Tibial nerve (tissue), 4 donors: ENCODE measurements around the gene ABCB9.

Experiments
- EP300 ChIP-seq, 2 donors: sonication (generic); formaldehyde crosslinking; IDR thresholded peaks; one replicate each; pipeline ENCODE4 v1.6.1; 2017; ENCODE audit warnings: antibody characterized with exemption in 2 of 2, mild to moderate bottlenecking in 1 of 2
- TF ChIP-seq, protein P1 (sequence below), 5 experiments: fragments of 200-600 bp in 3 of 5; fragments of 450-650 bp in 2 of 5; sonication (generic) in 3 of 5; IDR thresholded peaks; one replicate each; pipeline ENCODE4 v1.5.1; 2016 to 2019; ENCODE audit warnings: antibody characterized with exemption in 5 of 5, mild to moderate bottlenecking in 3 of 5, moderate library complexity in 2 of 5

DNA sequence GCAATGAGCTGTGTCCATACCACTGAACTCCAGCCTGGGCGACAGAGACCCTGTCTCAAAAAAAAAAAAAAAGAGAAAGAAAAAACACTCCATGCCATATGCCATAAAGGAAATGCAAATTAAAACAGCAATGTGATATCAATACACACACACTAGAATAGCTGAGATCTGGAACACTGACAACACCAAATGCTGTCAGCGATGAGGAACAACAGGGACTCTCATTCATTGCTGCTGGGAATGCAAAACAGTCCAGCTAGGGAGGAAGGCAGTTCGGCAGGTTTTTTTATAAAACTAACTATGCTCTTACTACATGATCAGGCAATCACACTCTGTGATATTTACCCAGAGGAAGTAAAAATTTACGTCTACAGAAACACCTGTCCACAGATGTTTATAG lies 3.4 kb upstream of the ABCB9 start:
- no peak for TF ChIP-seq EP300 (IDR thresholded peaks at IDR 0.05)
- TF ChIP-seq, protein P1, sequence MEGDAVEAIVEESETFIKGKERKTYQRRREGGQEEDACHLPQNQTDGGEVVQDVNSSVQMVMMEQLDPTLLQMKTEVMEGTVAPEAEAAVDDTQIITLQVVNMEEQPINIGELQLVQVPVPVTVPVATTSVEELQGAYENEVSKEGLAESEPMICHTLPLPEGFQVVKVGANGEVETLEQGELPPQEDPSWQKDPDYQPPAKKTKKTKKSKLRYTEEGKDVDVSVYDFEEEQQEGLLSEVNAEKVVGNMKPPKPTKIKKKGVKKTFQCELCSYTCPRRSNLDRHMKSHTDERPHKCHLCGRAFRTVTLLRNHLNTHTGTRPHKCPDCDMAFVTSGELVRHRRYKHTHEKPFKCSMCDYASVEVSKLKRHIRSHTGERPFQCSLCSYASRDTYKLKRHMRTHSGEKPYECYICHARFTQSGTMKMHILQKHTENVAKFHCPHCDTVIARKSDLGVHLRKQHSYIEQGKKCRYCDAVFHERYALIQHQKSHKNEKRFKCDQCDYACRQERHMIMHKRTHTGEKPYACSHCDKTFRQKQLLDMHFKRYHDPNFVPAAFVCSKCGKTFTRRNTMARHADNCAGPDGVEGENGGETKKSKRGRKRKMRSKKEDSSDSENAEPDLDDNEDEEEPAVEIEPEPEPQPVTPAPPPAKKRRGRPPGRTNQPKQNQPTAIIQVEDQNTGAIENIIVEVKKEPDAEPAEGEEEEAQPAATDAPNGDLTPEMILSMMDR (IDR thresholded peaks at IDR 0.05), result no peak
